ENCODE results near the gene DAPK2.
"Not testable (repeated sequence)": the region's sequence is repeated elsewhere in the genome, so short reads cannot be mapped to it uniquely, and the experiment has no call there.

Gene DAPK2

DNA sequence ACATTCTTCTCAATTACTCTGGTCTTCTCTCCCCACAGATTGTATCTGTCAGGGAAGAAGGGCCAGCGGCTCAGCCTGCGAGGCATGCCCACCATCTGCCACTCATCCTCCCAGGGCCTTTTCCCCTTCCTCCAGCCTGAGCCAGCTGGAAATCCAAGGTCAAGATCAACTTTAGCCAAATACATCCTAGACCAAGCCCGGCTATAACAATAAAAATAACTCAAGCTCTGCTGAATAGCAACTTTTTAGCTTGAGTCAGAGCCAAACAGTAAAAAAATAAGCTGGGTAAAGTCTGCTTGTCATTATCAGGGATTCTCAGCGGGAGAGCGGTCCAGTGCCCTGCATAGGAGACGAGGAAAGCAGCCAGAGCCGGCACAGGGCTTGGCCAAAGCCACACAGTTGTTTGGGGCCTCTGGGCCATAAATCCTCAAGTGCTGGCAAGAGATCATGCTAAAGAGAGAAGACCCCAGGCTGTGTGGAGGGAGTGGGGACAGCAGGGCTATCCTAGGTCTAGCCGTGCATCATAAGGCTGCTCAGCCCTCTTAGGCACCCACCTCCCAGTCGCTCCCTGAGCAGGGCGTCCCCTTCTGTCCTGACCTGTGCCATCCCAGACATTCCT is 136.4 kb downstream of the DAPK2 start:
- peak; percentile 74 for DNase-seq

DNA sequence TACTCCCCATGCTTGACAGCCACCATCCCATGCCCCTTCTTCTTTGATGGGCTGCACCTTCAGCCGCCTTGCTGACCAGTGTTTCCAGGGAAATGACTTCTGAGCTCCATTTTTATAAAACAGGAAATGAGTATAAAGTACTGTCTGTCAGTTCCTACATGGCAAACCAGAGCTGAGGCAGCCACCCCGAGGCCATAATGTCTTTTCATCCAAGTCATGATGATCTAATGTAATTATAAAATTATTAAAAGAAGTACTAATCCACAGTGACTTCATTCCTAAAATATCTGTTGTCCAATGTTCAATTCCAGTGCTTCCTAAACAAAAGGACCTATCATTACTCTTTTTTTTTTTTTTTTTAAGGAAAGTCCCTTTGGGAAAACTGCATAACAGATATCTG is 137.3 kb downstream of the DAPK2 start:
- DNase-seq = peak; percentile 49

DNA sequence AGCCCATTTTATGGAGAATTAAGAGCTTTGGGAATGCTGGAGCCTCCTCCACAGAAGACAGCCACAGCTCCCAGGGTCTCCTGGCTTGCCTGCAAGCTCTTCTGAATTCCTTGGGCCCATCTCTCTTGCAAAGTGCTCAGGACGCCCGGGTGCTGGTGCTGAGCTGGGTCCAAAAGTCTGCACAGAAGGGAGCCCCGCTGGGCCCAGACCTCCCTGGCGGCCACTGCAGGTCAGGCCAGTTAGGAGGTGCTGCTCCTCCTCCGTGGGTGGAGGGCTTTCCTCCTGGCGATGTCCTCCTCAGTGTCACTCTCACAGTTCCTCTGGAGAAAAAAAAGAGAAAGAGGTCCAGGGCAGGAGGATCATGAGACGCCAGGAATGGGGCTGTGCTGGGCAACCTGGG is 138.0 kb downstream of the DAPK2 start:
- DNase-seq = no peak

DNA sequence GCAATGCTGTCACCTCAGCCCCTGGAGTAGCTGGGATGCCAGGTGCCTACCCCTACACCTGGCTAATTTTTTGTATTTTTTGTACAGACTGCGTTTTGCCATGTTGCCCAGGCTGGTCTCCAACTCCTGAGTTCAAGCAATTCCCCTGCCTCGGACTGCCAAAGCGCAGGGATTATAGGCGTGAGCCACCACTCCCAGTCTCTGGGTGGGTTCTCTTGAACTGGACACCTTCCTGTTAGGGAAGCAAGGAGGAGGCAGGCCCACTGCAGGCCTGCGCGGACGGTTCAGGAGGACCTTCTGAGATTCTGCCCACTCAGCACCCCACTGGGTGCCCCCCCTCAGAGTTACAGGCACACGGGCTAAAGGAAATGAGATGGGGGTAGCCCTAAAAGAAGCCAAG is 138.8 kb downstream of the DAPK2 start:
- DNase-seq = no peak

DNA sequence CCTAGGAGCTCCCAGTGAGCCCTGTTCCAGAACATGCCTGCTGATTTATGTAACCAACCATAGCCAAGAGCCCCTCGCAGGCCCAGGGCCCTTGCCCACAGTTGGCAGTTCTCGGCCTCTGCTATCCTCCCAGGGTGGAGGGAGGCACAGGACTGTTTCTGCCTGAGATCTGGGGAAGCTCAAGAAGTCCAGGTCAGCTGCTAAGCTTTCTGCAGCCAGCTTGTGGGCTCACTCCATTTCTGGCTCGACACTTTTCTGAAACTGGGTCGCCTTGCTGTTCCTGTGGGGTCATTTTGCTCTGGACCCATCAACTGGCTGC is 140.1 kb downstream of the DAPK2 start:
- no peak for DNase-seq

DNA sequence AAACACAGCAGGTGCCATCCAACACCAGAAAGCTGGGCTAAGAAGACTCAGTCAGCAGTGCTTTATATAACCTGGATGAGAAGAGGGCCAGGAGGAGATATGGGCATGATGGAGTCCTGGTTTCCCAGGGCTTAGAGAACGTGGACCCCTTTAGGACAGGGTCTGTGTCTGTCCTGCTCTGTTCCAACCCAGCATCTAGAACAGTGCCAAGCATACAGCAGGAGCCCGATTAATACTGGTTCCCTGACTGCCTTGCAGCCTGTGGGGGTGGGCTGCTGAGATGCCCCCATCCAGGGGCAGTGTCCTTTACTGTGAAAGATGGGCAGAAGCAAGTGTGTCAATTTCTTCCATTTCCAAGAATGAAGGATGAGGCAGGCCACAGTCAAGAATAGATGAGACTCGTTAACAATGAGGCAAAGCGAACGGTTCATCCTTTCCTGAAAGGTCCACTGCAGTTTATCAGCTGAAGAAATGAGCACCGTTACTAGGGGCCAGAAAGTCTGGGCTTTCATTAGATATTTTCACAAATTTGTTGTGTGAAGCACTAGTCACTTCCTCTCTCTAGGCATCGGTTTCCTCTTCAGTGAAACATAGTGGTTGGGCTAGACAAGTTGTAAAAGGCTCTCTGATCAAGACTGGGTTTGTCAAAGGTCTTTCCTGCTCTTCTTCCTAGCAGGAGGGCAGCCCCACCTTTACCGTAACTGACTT is 140.6 kb downstream of the DAPK2 start:
- DNase-seq = no peak

DNA sequence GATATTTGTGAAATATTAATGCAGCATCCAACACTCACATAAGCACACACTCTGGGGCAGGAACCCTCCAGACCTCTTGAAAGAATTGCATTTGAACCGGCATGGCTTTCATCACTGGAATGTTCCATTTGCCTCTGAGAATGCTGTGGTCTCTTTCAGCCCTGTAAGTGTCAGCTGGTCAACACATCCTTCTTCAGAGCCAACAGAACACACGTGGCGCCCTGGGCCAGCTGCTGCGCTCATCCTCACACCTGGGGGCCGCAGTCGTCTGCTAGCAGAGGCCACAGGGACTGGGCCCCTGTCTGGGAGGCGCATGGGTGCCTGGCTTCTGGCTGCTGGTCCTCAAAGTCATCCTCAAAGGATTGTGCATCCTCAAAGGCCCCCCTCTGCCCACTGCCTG is 141.2 kb downstream of the DAPK2 start:
- DNase-seq = no peak

DNA sequence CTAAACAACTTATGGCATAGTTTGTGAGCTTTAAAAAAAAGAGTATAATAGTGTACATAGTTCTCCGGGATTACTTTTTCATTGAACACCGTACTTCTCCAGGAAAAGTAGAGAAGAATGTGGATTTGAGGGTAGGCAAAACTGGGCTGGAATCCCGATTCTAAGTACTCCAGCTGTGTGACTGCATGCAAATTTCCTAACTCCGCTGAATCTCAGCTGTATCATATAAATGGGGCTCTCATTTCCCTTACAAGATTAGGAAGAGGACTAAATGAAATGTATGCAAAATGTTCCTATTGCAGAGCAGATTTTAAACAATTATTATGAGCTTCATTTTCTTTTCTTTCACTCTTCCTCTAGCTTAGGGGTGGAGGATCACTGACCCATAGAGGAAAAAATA is 142.2 kb downstream of the DAPK2 start:
- DNase-seq = no peak

DNA sequence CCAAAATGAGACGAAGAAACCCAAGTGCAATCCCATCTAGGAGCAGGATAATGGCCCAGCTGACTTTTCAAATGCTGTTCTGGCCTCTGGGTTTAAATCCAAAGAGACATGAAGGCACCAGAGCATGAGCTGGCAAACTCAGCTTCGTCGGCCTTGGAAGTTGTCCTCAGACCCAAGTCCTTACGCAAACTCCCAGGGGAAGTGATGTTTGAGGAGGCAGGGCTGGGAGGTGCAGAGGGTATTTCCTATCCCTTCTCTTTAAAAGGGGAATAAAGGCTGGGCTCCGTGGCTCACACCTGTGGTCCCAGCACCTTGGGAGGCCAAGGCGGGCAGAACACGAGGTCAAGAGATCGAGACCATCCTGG is 143.6 kb downstream of the DAPK2 start:
- DNase-seq = no peak

DNA sequence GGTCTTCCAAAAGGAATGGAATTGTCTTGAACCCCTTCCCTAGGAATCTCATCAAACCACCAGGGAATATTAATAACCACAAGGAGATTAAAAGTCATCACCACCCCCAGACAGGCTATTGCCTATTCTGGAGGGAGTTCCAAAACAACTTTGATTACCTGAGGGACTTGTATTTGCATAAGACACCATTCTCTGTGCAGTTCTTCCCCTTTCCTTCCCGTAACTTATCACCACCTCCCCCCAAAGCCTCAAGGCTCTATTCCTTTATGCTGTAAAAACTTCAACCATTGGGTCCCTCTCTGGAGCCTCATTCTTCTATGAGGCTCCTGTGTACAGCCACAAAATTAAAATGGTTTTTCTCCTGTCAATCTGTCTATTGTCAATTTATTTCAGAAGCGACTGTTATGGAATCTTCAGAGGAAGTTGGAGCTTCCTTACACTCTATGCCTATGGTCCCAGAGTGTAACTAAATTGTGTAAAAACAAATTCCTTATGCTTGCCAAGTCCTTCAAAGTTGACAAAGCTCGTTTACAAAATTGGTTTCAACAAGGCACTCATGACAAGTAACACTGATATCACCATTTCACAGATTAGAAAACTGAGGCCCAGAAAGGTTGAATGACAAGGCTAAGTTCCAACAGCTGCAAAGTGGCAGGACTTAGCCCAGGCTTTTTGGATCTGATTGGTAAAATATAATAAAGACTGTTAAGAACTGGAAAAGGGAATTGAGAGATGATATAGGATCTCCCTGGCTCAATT is 144.2 kb downstream of the DAPK2 start:
- no peak for DNase-seq

DNA sequence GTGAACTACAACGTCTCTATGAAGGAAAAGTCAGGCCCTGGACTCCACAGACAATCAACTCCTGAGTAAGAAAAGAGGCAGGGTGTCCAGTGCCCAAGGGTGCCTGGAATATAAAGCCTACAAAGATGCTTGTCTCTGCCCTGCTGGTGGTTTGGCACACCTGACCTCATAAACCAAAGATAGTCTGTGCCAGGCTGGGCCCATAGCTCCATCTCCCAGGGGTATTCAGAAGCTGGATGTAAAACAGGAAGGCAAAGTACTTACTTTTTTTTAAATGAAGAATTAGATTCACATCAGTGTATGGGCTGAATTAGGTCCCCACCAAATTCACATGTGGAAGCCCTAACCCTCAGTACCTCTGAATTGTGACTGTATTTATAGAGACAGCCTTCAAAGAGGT is 146.0 kb downstream of the DAPK2 start:
- DNase-seq = no peak

DNA sequence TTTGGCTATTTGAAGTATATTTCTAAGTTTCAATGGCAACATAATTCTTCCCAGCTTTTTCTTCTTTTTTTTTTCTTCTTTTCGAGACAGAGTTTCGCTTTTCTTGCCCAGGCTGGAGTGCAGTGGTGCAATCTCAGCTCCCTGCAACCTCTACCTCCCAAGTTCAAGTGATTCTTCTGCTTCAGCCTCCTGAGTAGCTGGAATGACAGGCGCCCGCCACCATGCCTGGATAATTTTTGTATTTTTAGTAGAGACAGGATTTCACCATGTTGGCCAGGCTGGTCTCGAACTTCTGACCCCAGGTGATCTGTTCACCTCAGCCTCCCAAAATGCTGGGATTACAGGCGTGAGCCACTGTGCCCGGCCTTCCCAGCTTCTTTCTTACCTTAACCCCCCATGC is 146.7 kb downstream of the DAPK2 start:
- not testable (repeated sequence) for DNase-seq

DNA sequence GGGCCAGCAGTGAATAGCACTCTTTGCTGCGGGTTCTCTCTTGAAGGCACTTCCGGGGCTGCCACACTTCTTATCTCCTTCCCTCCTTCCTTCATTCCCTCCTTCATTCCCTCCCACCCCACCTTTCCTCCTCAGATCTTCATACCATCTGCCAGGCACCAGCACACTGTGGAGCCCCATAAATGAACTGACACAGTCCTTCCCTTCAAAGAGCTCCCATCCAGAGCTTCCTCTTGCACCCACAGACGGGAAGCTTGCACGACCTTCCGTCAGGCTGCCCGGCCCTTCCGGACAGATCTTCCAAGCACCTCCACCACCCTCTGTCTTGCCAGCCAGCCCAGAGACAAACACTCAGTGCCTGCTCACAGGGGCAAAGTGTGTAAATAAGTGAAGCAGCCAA is 147.1 kb downstream of the DAPK2 start:
- DNase-seq = no peak

DNA sequence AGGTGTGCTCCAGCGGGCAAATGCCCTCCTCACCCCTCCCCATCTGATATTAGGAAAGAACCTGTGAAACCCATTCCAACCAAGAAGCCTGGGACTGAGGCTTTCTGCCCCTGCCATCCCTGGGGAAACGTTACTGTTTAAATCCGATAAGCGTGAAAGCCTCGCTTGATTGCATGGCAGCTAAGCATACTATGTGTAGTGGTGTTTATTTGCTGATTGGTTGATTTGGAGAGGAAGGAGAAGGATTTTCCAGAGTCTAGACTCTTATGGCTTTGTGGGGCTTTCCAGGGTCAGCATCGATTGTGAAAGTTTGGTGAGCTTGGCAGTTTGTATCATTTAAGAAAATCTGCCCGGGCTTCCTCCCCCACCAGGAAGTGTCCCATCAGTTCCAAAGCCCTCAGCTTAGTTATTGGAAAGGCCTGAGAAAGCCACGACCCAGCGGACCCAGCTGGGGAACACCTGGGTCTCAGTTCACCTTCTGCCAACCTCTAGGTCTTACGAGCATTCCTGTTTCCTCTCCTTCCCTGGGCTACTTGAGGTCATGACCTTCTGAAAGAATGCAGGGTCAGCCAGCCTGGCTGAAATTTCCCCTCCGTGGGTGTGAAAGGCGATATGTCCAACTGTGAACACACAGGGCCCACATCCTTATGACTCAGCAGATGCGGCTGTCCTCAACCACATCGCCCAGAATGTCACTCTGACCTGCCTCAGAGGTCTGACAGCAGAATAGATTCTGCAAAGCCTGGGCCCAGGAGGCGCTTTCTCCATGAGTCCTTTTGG is 149.8 kb downstream of the DAPK2 start:
- DNase-seq = peak; percentile 42

DNA sequence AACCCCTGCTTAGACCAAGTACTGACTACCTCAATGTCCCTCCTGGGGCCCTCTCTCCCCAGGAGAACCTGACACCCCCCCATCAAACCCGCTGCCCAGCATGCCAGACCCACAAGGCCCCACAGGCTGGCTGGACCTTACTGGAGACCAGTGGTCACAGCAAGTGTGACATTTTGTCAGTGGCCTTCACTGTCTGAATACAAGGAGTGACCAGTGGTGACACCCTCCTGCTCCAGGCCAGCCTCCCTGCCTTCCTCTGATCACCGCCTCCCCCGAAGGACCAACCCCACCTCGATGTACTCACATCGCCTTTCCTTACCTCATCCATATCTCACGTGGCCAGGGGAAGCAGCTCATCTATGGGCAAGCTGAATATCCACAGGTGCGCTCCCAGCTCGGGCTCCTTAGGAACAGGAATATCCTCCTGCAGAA is 150.5 kb downstream of the DAPK2 start:
- no peak for DNase-seq

DNA sequence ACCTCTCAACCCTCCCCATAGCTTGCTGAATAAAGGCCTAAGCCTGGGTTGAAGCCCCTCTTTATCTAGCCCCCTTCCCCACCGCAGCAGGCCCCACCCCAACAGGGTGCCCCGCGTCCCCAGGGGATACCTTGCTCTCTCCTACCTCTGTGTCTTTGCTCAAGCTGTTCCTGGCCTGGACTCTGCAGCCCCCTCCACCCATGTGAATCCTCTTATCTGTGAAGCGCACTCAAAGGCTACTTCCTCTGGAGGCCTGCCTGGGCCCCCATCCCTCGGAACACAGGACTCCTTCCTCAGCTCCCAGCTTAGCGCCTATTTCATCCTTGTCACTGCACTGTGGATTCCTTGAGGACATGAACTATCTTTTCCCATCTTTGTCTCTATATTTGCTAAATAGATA is 151.1 kb downstream of the DAPK2 start:
- no peak for DNase-seq

DNA sequence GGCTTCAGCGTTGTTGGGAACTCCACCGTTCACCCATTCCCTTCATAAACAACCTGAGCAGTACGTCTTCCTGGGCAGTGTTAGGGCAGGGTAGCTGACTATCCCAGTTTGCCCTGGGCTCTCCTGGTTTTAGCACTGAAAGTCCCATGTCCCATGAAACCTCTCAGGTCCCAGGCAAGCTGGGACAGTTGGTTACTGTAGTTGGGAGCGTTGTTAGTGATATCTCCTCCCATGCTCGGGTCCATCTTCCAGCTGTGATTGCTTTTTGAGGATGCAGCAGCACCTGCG is 151.7 kb downstream of the DAPK2 start:
- no peak for DNase-seq

DNA sequence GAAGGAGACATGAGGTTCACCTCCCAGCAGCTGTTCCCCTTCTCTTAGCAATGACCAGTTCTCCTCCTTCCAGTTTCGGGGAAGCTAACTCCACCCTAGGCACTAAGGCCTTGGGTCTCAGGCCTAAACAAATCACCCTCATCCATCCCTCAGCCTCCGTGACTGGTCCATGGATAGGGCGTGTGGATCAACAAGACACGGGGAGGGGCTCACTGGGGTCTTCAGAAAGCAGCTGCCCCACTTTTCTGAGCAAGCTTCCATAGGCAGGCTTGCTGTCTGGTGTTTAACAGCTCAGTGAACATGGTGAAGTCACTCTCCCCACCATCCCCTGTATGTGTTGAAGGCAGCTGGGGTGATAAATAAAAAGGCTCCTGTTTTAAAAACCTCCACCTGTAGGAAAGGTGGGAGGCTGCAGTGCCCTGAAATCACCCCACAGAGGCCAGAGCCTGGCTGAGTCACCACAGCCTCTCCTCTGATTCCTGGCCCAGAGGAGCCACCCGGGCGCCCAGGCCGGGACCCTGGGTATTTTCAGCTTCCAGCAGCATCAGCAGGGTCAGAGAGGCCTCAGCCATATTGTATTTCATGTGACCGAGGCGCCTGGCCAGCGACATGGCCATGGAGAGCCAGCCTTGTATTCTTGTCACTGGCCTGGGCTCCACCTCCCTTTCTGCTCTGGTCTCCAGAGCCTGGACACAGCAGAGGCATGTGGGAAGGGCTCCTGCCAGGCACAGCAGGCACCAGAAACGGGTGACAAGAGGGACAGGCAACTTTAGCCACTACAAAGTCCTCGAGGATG is 152.2 kb downstream of the DAPK2 start:
- DNase-seq = no peak

DNA sequence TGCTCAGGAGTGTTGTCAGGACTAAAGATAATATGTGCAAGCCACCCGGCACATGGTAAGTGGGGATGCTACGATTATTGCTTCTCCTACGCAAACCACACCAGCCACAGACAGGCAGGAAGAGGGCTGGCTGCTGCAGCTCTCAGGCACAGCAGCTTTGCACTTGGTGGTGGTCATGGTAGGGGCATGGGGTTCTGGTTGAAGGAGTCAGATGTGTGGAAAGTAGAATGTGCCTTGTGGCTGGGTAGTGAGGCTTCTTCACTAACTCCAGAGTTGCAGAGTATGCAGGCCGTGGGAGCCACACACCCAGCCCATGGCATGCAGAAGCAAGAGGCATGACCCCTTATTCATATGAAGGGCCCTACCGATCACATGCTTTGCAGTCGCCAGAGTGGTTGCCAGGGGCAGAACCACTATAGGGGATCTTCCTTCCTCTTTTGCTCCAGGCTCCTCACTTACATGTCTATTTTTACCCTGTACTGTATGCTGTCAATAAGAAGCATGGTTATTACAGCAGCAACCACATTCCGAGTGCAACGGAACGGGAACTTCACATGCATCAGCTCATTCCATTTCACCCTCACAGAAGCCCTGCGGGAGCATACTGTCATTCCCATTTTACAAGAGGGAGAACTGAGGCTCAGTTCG is 153.4 kb downstream of the DAPK2 start:
- DNase-seq = no peak

DNA sequence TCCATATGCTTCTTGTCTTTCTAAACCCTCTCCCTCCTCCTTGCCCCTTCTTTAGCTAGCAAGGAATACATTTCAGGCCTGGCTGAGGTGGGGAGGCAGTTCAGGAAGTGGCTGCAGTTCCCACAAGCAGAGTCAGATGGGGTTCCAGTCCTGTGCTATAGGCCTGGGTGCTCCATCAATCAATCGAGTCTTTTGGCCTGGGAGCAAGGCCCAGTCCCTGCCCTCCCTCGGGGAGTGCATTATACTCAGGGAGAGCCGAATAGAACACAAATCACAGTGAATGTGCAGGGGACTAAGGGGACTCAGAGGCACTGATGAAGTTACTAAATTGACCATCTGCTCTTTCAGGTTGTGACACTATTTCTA is 154.5 kb downstream of the DAPK2 start:
- DNase-seq = no peak

DNA sequence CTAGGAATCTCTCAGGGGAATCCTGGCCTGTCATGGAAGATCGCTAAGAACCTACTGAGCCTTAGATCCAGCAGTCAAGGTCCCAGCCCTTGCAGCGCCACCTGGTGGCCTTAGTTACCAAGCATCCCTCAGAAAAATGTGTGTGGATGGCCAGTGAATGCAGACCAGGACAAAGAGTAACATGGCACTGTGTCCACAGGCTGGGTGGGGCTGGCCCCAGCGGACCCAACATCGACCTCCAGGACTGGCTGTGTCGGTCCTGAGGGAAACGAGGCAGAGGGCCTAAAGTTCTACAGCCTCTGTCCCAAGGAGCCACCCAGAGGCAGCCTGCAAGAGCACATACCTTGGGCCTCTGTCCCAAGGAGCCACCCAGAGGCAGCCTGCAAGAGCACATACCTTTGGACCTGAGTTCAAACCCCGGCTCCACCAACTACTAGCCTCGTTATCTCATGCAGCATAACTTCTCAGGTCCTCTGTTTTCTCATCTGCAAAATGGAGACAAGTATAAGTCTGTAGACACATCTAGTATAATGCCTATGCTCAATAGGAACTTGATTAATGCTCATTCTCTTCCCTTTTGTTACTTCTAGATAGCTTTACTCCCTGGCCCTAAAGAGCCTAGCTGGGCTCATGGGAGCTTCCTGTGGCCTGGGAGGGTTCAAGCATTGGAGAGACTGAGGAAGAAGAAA is 155.1 kb downstream of the DAPK2 start:
- DNase-seq = peak; percentile 65

DNA sequence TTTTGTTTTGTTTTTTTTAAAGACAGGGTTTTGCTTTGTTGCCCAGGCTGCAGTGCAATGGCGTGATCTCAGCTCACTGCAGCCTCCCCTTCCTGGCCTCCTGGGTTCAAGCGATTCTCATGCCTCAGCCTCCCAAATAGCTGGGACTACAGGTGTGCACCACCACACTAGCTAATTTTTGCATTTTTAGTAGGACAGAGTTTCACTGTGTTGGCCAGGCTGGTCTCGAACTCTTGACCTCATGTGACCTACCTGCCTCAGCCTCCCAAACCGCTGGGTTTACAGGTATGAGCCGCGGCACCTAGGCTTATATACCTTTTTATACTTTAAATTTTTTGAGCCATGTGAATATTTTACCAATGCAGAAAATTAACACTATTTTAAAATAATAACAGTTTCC is 155.7 kb downstream of the DAPK2 start:
- no peak for DNase-seq
